Superior temporal gyrus (tissue), 1 donor: ENCODE data around the gene LOXL4.

ENCODE experiments used
- DNase-seq: peaks from one replicate; pipeline ENCODE4 v3.0.0-alpha.2; 2016; ENCODE audit errors: extremely low spot score

The LOXL4 gene

DNA sequence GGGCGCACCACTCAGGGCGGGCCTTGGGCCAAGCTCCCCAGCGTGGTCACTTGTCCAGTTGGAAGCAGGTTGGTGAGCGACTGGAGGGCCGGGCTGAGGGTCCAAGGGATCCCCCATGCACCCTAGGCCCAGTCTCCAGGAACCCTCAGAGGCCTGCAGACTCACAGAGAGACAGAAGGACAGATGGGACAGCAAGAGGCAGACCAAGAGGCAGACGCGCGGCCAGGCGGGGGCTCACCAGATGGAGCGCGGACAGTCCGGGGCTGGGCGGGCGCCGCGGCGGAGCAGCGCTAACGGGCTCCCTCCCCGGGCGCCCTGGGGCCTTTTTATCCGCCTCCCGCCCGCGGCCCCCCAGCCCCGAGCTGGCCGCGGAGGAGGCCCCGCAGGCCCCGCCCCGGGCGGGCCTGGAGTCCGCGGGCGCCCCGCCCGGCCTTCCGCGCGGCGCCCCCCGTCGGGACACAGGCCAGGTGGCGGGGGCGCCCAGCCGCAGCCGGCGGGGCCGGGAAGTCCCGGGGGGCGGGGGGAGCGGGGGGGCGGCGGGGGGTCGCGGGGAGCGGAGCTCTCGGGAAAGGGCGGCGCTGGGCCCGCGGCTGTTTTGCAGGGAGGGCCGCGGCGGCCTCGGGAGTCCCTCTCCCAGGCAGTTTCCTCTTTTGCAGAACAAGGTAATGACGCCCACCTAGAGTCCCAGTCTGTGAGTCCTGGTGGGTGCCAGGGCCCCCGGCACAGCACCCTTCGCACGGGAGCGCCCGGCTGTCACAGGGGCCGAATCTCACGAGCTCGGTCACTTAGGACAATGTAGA is at the start of gene LOXL4:
Gene LOXL4, minus strand, starts transcription at position 301 of the 800 bp plus-strand sequence. CDS start 5,175 bp downstream, outside the sequence.
- DNase-seq, result no peak

- DNase-seq, result no peak
These were observed 48.7 kb upstream of the LOXL4 start for GRCh38 chr10:98316661-98317060.

GRCh38 chr10:98316170-98316569 is 48.2 kb upstream of the LOXL4 start:
- DNase-seq, result no peak

- DNase-seq, result no peak
These were observed 46.7 kb upstream of the LOXL4 start for GRCh38 chr10:98314532-98315284.

GRCh38 chr10:98313598-98313997 is 45.6 kb upstream of the LOXL4 start:
- no peak for DNase-seq

DNA sequence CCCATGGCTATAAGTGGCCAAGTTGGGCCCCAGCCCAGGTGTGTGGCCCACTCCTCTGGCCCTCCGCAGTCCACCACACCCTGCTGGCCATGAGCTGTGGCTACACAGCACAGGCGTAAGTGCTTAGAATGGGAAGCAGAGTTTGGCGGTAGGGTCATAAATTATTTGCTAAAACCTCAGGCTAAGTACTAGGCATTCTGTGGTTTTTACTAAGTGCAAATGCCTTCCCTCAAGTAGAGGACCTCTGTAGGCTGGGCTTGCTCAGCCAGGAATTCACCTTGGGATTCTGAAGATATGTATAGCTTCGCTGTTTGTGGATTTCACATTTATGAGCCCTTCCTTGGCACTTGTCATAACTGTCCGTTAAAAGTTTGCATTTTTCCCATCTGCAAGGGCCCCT is 44.8 kb upstream of the LOXL4 start:
- DNase-seq, result no peak

- no peak for DNase-seq
These were observed 44.4 kb upstream of the LOXL4 start for GRCh38 chr10:98312349-98312748.

GRCh38 chr10:98310701-98311100 is 42.7 kb upstream of the LOXL4 start:
- no peak for DNase-seq

- peak; percentile 80 for DNase-seq
These were observed 41.7 kb upstream of the LOXL4 start for GRCh38 chr10:98309366-98310355.

DNA sequence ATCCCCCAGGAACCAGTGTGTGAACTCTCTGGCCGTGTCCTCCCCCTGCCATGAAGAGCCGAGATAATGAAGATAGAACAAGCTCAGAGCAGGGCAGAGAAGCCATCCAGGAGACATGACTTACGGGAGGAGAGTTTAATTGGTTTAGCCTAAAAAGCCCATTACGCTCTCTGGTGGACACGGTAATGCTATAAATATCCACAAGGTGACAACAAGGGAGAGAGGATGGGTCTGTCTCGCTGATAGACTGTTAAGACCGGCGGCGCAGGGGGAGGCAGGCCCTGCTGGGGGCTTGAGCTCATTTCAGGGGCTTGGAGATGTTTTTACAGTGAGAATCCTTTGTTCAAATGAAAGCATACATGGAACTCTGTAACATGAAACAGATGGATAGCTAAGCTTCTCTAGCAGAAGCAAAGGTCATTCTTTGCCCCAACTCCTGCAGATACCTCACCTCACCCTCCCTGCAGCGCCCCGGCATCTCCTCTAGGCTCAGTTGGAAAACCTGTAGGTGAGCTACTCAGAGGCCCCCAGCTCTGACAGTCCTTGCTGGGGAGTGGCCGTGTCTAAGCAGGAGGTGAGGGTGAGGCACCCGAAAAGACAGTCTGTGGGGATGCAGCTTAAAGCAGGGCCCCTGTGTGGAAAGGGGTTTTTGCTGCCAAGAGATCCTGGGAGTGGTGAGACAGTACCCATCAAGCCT is 40.8 kb upstream of the LOXL4 start:
- no peak for DNase-seq

- DNase-seq, result no peak
These were observed 40.0 kb upstream of the LOXL4 start for GRCh38 chr10:98307916-98308541.

DNA sequence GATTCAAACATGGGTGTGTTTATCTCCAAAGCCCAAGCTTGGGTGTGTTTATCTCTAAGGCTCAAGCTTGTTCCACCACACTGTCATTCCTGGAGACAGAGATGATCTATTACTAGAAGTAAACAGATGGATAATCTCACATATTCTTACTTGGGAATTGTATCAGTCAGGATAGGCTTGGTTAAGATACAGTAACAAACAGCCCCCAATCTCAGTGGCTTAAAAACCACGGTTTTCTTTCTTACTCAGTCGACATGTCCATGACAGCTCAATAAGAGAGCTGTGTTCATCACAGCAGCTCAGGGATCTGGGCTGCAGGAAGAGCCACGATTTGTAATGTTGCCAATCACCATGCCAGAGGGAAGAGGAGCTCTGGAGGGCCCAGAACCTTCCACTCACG is 38.5 kb upstream of the LOXL4 start:
- no peak for DNase-seq

GRCh38 chr10:98303569-98303968 is 35.6 kb upstream of the LOXL4 start:
- no peak for DNase-seq

DNA sequence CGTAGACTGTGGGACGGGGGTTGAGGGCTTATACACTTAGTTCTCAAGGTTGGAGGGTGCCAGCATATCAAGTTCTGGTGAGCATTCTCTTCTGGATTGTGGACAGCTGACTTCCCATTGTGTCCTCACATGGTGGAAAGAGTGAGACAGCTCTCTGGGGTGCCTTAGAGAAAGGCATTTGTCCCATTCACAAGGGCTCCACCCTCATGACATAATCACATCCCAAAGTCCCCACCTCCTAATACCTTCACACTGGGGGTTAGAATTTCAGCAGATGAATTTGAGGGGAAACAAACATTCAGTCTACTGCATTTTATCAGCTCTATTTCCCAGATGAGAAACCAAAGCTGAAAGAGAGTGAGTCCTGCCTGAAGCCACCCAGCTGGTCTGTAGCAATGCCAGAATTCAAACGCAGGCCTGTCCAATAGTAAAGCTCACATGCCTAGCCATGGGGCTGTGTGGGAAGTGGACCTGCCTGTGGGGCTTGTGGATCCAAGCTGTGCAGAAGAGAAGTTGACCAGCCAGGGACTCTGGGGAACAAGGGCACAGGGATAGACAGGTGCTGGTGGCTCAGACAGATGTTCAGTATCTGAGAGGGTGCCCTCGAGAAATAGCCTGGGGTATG is 34.9 kb upstream of the LOXL4 start:
- DNase-seq, result no peak

DNA sequence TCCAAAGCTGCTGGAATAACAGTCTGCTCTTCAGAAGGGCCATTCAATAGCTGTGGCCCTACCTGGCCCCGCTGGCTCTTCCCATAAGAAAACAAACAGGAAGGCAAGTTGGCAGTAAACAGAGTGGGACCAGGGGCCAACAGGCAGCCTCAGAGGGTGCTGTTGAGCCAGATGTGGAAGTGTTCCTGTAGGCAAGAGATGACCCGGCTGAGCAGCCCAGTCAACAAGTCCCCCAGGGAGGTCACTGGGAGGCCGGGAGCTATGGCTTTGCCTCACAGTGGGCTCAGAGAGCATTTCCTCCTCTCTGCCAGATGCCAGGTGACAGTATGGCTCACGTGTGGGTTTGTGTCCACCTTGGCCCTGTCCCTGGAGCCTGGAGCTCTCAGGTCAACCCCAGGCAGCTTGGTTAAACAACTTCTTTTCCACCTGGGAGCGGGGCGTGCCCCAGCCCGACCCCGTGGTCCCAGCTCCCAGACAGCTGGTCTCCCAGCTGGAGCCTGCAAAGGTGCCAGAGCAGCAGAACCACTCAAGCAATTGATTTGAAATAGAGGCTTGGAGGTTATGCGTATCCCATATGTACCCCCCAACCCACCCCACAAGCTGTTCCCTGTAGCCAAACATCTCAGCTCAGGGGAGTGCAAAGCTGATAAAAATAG is 33.8 kb upstream of the LOXL4 start:
- DNase-seq, result no peak

- no peak for DNase-seq
These were observed 32.7 kb upstream of the LOXL4 start for GRCh38 chr10:98300526-98301229.

- DNase-seq, result no peak
These were observed 31.3 kb upstream of the LOXL4 start for GRCh38 chr10:98299341-98299740.

DNA sequence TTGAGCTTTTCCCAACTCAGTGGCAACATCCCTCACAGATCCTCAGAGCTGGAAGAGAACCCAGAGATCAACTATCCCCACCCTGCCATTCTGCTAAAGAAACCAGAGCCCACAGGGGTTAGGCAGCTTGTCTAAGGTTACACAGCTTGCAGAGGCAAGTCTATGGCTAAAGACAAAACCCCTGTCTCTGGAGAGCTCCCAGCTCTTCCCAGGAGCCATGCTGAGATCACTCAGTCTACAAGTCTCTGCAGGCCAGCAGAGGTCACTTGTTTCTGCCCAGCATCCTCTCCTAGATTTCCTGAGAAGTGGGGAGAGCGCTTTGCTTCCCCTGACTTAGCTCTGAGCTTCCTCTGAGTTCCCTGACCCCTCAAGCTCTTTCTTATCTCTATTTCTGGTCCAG is 28.5 kb upstream of the LOXL4 start:
- DNase-seq, result no peak

- no peak for DNase-seq
These were observed 27.9 kb upstream of the LOXL4 start for GRCh38 chr10:98295907-98296306.
